Activated T-cell treated with anti-CD3 and anti-CD28 coated beads for 24 hours (primary cell): ENCODE data around the gene HDAC1.
"Not testable (repeated sequence)": the region's sequence is repeated elsewhere in the genome, so short reads cannot be mapped to it uniquely, and the experiment has no call there.

ENCODE experiments used
- DNase-seq: peaks from one replicate; pipeline ENCODE4 v3.0.0-alpha.2; 2020; ENCODE audit warnings: low read depth

Gene HDAC1

GRCh38 chr1:32274646-32275340 is 17.1 kb upstream of the HDAC1 start:
- DNase-seq = no peak

- no peak for DNase-seq
Measured at GRCh38 chr1:32275424-32275823, 16.5 kb upstream of the HDAC1 start.

- no peak for DNase-seq
Measured at GRCh38 chr1:32276032-32276782, 15.7 kb upstream of the HDAC1 start.

GRCh38 chr1:32284777-32285176 is 7.1 kb upstream of the HDAC1 start:
- not testable (repeated sequence) for DNase-seq

- no peak for DNase-seq
Measured at GRCh38 chr1:32285658-32286057, 6.2 kb upstream of the HDAC1 start.

GRCh38 chr1:32286763-32287162 is 5.1 kb upstream of the HDAC1 start:
- no peak for DNase-seq

- DNase-seq = no peak
Measured at GRCh38 chr1:32289256-32289655, 2.6 kb upstream of the HDAC1 start.

- DNase-seq = no peak
Measured at GRCh38 chr1:32291145-32291707, 657 bp upstream of the HDAC1 start.

GRCh38 chr1:32298211-32298610 is 6.3 kb downstream of the HDAC1 start:
- DNase-seq = not testable (repeated sequence)

- DNase-seq = no peak
Measured at GRCh38 chr1:32299327-32299726, 7.4 kb downstream of the HDAC1 start.

GRCh38 chr1:32303358-32303757 is 11.5 kb downstream of the HDAC1 start:
- no peak for DNase-seq

- DNase-seq = no peak
Measured at GRCh38 chr1:32303997-32304622, 12.2 kb downstream of the HDAC1 start.

GRCh38 chr1:32305310-32305709 is 13.4 kb downstream of the HDAC1 start:
- DNase-seq = no peak

GRCh38 chr1:32307324-32307723 is 15.4 kb downstream of the HDAC1 start:
- no peak for DNase-seq

GRCh38 chr1:32309960-32310359 is 18.1 kb downstream of the HDAC1 start:
- DNase-seq = no peak

GRCh38 chr1:32311709-32312393 is 20.0 kb downstream of the HDAC1 start:
- DNase-seq = no peak

- no peak for DNase-seq
Measured at GRCh38 chr1:32316903-32317277, 25.0 kb downstream of the HDAC1 start.

GRCh38 chr1:32318127-32318869 is 26.4 kb downstream of the HDAC1 start:
- no peak for DNase-seq

- DNase-seq = no peak
Measured at GRCh38 chr1:32321712-32322291, 29.9 kb downstream of the HDAC1 start.

- no peak for DNase-seq
Measured at GRCh38 chr1:32327204-32327603, 35.3 kb downstream of the HDAC1 start.

GRCh38 chr1:32329931-32330466 is 38.1 kb downstream of the HDAC1 start:
- no peak for DNase-seq
